IPS-18a (cell line): ENCODE data around the gene NUDT3.
"Not testable (repeated sequence)": the region's sequence is repeated elsewhere in the genome, so short reads cannot be mapped to it uniquely, and the experiment has no call there.

Experiments
- H3K27ac ChIP-seq: one replicate; pipeline ENCODE4 v1.5.1; 2013; ENCODE audit warnings: low read length
- H3K27me3 ChIP-seq: one replicate; pipeline ENCODE4 v1.6.1; 2013; ENCODE audit warnings: mild to moderate bottlenecking, low read length; ENCODE audit not compliant: control insufficient read depth, insufficient read depth
- H3K36me3 ChIP-seq: one replicate; pipeline ENCODE4 v1.6.1; 2013; ENCODE audit warnings: low read depth, low read length; ENCODE audit not compliant: control insufficient read depth
- H3K4me1 ChIP-seq: one replicate; pipeline ENCODE4 v1.6.1; 2013; ENCODE audit warnings: low read depth, low read length; ENCODE audit not compliant: control insufficient read depth
- H3K4me3 ChIP-seq: one replicate; pipeline ENCODE4 v1.5.1; 2013; ENCODE audit warnings: low read length
- H3K9ac ChIP-seq: one replicate; pipeline ENCODE4 v1.6.1; 2013; ENCODE audit warnings: mild to moderate bottlenecking, low read length, moderate library complexity
- H3K9me3 ChIP-seq: one replicate; pipeline ENCODE4 v1.6.1; 2013; ENCODE audit warnings: low read depth, low read length; ENCODE audit not compliant: control insufficient read depth

Gene NUDT3

DNA sequence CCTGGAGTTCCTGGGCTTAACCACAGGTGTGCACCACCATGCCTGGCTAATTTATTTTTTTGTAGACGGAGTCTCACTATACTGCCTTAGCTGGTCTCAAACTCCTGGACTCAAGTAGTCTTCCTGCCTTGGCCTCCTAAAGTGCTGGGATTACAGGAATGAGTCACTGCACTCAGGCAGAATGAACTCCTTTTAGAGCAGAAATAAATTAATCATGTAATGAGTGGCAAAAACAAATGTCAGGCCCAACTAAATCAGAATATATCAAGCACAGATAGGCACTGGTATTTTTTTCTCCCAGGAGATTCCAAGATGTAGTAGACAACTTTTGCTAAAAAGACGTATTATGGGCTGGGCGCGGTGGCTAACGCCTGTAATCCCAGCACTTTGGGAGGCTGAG lies 30.8 kb upstream of the NUDT3 start:
- H3K27ac ChIP-seq = no peak overlapping the region
- H3K4me1 ChIP-seq = peaks cover 10% of the 10 kb centered on the region
- no peaks in the 10 kb centered on the region for H3K27me3 ChIP-seq
- no peaks in the 10 kb centered on the region for H3K9me3 ChIP-seq
- peaks cover 70% of the 10 kb centered on the region for H3K36me3 ChIP-seq
- H3K9ac ChIP-seq = no peak overlapping the region
- no peak overlapping the region for H3K4me3 ChIP-seq

GRCh38 chr6:34418367-34418766 lies 25.9 kb upstream of the NUDT3 start:
- no peak overlapping the region for H3K9ac ChIP-seq
- no peaks in the 10 kb centered on the region for H3K27me3 ChIP-seq
- H3K9me3 ChIP-seq = no peaks in the 10 kb centered on the region
- no peak overlapping the region for H3K4me3 ChIP-seq
- peaks cover 74% of the 10 kb centered on the region for H3K36me3 ChIP-seq
- no peaks in the 10 kb centered on the region for H3K4me1 ChIP-seq
- no peak overlapping the region for H3K27ac ChIP-seq

- no peak overlapping the region for H3K27ac ChIP-seq
- H3K4me1 ChIP-seq = no peaks in the 10 kb centered on the region
- H3K36me3 ChIP-seq = peaks cover 60% of the 10 kb centered on the region
- no peak overlapping the region for H3K4me3 ChIP-seq
- no peaks in the 10 kb centered on the region for H3K9me3 ChIP-seq
- H3K27me3 ChIP-seq = no peaks in the 10 kb centered on the region
- H3K9ac ChIP-seq = no peak overlapping the region
Measured at GRCh38 chr6:34416877-34417371, 24.5 kb upstream of the NUDT3 start.

DNA sequence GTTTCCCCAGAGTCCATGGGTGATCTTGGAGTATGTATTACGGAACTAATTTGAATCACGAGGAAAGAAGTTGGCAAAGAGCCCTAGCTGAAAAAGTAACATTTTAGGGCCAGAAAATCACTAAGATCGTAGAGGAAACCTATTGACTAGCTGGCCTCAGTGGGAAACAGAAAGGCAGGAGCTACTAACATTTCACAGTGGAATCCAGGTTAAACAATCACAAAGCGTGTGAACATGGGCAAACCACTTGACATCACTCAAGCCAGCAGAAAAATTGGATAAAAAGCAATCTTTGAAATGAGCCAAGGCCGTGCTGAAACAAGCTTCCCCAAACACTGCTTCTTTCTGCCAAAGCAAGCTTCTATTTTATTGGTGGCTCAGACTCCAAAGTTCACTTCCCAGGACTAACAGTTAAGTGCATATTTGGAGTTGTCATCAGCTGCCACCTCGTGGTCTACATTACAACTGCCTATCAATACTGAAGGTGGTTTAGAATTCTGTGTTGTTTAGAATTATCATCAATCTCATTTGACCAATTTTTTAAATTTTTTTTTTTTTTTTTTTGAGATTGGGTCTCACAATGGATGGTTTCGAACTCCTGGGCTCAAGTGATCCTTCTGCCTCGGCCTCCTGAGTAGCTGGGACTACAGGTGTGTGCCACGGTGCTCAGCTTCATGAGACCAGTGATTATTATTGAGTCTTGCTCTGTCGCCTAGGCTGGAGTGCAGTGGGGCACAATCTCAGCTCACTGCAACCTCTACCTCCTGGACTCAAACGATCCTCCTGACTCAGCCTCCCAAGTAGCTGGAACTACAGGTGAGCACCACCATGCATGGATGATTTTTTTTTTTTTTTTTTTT lies 22.8 kb upstream of the NUDT3 start:
- Histone ChIP-seq H3K36me3 (peaks cover 43% of the 10 kb centered on the region), H3K27me3 (no peaks in the 10 kb centered on the region), H3K4me3 (no peak overlapping the region), H3K27ac (no peak overlapping the region), H3K9me3 (no peaks in the 10 kb centered on the region), H3K9ac (no peak overlapping the region), H3K4me1 (no peaks in the 10 kb centered on the region)

GRCh38 chr6:34412643-34413214 lies 20.3 kb upstream of the NUDT3 start:
- no peak overlapping the region for H3K4me3 ChIP-seq
- no peaks in the 10 kb centered on the region for H3K4me1 ChIP-seq
- H3K36me3 ChIP-seq = peaks cover 18% of the 10 kb centered on the region
- no peak overlapping the region for H3K27ac ChIP-seq
- no peak overlapping the region for H3K9ac ChIP-seq
- no peaks in the 10 kb centered on the region for H3K27me3 ChIP-seq
- H3K9me3 ChIP-seq = no peaks in the 10 kb centered on the region

DNA sequence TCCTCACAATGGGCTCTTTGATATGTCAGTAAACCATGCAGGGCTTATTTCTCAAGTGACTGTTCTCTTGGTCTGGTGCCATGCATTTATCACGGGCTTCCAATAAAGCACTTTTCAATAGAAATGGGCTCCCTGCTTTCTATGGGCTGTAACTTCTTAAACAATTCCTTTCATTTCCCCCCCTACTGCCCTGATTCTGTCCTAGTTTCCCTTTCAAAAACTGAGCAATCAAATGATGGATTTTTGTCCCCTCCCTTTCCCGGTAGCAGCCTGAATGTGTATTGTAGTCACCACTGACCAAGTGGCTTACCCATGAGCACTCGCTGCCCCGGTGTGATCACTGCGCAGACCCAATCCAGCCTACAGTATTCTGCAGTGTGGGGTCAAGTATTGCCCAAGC lies 19.5 kb upstream of the NUDT3 start:
- Histone ChIP-seq H3K36me3 (peaks cover 11% of the 10 kb centered on the region), H3K9ac (no peak overlapping the region), H3K27ac (no peak overlapping the region), H3K27me3 (no peaks in the 10 kb centered on the region), H3K4me1 (no peaks in the 10 kb centered on the region), H3K9me3 (no peaks in the 10 kb centered on the region), H3K4me3 (no peak overlapping the region)

DNA sequence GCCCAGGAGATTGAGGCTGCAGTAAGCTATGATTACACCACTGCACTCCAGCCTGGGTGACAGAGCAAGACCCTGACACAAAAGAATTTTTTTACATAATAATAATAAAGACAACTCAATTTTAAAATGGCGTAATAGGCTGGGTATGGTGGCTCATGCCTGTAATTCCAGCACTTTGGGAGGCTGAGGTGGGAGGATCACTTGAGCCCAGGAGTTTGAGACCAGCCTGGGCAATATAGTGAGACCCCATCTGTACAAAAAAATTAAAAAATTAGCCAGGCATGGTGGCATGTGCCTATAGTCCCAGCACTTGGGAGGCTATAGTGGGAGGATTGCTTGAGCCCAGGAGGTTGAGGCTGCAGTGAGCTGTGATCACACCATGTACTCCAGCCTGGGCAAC lies 15.4 kb upstream of the NUDT3 start:
- H3K4me1 ChIP-seq, H3K9ac ChIP-seq, H3K4me3 ChIP-seq, H3K36me3 ChIP-seq, H3K27me3 ChIP-seq, H3K9me3 ChIP-seq, H3K27ac ChIP-seq: not testable (repeated sequence)

DNA sequence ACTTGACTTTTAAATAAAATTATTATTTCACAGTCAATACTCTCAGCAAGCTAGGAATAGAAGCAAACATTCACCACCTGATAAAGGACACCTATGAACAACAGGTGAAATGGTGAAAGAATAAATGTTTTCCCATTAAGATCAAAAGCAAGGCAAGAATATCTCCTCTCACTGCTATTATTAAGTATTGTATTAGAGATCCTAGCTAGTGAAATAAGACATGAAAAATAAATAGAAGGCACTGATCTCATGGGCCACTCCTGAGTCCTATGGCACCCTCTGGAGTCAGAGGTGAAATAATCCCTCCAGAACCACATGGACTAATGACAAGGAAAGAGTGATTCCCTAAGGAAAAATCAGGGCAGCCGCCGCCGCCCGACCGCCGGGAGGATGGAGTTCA lies 4.0 kb upstream of the NUDT3 start:
- no peak overlapping the region for H3K27ac ChIP-seq
- peaks cover 3% of the 10 kb centered on the region for H3K4me1 ChIP-seq
- H3K27me3 ChIP-seq = no peaks in the 10 kb centered on the region
- H3K4me3 ChIP-seq = no peak overlapping the region
- H3K9ac ChIP-seq = no peak overlapping the region
- peaks cover 4% of the 10 kb centered on the region for H3K9me3 ChIP-seq
- H3K36me3 ChIP-seq = no peaks in the 10 kb centered on the region

GRCh38 chr6:34393966-34394305 lies 1.5 kb upstream of the NUDT3 start:
- no peak overlapping the region for H3K27ac ChIP-seq
- peaks cover 8% of the 10 kb centered on the region for H3K4me1 ChIP-seq
- peaks cover 4% of the 10 kb centered on the region for H3K9me3 ChIP-seq
- H3K36me3 ChIP-seq = no peaks in the 10 kb centered on the region
- H3K27me3 ChIP-seq = no peaks in the 10 kb centered on the region
- no peak overlapping the region for H3K4me3 ChIP-seq
- H3K9ac ChIP-seq = no peak overlapping the region

DNA sequence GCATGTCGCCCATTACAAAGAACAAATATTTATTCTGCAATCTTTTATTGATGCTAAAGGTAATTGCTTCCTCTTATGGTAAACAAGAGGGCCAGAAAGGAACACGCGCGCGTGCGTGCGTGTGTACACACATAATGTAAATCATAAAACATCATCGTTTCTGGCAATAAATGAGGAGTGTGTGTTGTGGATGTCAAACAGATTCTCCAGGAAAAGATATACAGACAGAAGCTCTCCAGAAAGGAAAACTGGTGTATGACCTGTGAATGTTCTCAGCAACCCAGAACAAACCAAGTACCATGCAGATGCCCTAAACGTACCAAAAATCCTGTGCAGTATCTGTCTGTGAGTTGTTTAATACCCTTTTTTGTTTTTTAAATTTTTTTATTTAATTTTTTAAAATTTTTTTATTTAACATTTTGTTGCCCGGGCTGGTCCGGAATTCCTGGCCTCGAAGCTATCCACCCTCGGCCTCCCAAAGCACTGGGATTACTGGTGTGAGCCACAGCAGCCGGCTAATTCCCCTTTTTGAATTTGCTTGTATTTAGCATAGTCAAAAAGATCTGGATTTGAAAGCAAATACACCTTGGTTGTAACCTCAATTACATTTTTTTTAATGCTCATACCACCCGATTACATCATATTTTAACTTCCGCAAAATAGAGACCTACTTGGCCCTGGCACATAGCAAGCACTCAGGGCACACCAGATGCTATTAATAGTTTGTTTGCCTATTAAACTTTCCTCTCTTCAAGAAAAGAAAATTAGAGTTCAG lies 909 bp upstream of the NUDT3 start:
- Histone ChIP-seq H3K9me3 (peaks cover 4% of the 10 kb centered on the region), H3K27ac (no peak overlapping the region), H3K4me3 (peak overlapping the region; percentile 75), H3K36me3 (no peaks in the 10 kb centered on the region), H3K4me1 (peaks cover 8% of the 10 kb centered on the region), H3K9ac (peak overlapping the region; percentile 40), H3K27me3 (no peaks in the 10 kb centered on the region)

DNA sequence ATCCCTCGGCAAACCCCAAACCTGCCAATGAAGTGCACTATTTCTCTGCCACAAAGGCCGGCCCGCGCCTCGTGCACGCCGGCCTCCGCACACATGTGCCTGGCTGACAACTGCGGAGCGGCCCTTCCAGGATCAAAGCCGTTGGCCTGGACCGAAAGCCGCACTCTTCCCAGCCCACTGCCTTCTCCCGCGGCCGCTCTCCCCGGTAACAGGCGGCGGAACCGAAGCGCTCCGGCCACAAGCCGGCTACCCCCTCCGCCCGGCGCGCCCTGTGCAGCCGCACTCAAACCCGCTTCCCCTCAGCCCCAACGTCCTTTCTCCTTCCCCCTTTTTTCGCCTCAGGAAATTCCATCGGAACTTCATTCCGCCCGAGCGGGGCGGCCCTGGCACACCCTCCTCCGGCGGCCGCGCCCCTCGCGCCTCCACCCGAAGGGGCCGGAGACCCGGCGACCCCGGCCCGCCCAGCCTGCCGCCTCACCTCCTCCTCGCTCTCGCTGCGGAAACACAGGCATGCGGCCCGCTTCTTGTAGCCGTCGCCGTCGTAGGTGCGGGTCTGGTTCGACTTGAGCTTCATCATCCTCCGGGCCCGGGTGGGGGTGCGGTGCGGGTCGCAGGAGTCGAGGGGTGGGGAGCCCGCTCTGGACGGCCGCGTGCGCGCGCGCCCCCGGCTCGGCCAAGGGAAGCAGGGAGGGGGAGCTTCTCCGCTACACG lies 528 bp downstream of the NUDT3 start:
- Histone ChIP-seq H3K9ac (peak overlapping the region; percentile 84), H3K36me3 (no peaks in the 10 kb centered on the region), H3K9me3 (peaks cover 4% of the 10 kb centered on the region), H3K4me1 (peaks cover 8% of the 10 kb centered on the region), H3K27ac (peak overlapping the region; percentile 39), H3K4me3 (peak overlapping the region; percentile 75), H3K27me3 (no peaks in the 10 kb centered on the region)
